GM12891 (cell line): Measurements from ENCODE around the gene MED4.

Experiments used
- POLR2A ChIP-seq: IDR thresholded peaks from 2 replicates; pipeline ENCODE4 v1.6.1; 2011; ENCODE audit warnings: low read depth, low read length, control low read depth
- POLR2AphosphoS5 ChIP-seq: IDR thresholded peaks from 2 replicates; pipeline ENCODE4 v1.6.1; 2011; ENCODE audit warnings: low read depth, low read length, control low read depth

- TF ChIP-seq POLR2AphosphoS5 (no peak), POLR2A (no peak)
These were observed 20.9 kb downstream of the MED4 start for GRCh38 chr13:48074006-48074405.
